ENCODE data around the gene SNPH.

- TF ChIP-seq CTCF (IDR thresholded peaks at IDR 0.05) (no peak), POLR2A (IDR thresholded peaks at IDR 0.05; ENCODE audit: low read depth) (no peak), POLR2AphosphoS5 (IDR thresholded peaks at IDR 0.05) (no peak)
These were observed 41.1 kb downstream of the SNPH start for GRCh38 chr20:1307171-1307570.

All from esophagus muscularis mucosa (tissue), 3 donors.